ENCODE measurements around the gene CUX1.

DNA sequence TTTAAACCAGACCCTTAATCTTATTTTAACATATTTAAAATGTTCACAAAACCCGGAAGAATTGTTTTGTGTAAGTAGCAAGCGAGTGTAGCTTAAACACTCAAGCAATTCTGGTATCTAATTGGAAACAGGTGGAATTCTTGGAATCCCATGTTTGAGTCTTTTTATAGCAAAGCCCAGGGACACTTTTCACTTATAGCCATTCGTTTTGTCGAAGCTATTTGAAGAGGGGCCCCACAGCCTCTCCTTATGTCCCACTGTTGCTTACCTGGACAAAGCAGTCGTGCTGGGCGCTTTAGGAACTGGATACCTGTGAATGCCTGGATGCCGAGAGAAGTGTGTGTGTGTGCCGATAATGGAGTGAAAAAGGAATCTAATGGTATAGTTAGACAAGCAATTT is 3.3 kb downstream of the CUX1 start:
- no peak for TF ChIP-seq GATA3 (IDR thresholded peaks at IDR 0.05; ENCODE audit: low read depth, low read length)
- TF ChIP-seq GATA2 (IDR thresholded peaks at IDR 0.05; ENCODE audit: low read depth, low read length): no peak

Measured in SH-SY5Y (cell line).